Measurements from ENCODE around the gene FXYD2. TPM values are rescaled to one million over a fixed set of nuclear protein-coding genes. Genes with fewer than 3 reads are reported as not detected.

The FXYD2 gene
- total RNA-seq, 1 donor, result 5.7 TPM

DNA sequence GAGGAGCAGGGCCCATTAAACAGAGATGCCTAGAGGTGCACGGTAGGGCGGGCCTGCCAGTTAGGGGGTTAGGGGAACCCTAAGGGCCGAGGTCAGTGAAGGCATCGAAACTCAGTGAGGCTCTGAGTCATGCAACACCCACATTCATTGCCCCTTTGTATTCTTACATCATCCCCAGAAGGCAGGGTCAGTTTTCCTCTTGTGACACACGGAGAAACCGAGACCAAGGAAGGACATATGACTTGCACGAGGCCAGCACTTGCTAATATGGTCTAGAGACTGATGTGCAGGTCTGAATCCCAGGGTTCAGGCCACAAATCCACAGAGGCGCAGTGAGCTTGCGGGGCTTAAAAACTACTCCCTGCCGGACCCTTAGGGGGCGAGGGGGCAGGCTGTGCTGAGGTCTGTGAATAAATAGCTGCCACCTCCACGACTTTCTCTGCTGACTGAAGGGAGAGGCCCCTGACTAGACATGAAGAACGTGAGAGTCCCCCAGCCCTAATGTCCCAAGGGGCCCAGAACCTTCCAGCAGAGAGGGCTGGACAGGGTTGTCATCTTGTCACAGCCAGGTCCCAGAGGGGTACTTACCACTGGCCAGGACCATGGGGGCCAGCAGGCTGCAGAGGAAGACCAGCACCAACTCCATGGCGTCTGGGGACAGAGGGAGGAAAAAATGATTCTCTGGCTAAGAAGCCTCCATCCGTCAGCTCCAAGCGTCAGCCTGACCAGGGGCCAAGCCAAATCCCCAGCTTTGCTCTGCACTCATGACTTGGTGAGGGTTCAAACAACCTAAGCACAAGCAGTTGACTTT, 17.8 kb upstream of the FXYD2 start:
- Histone ChIP-seq H3K4me1 (ENCODE audit: insufficient read depth, low read length) (peaks cover 65% of the 10 kb centered on the region), H3K4me3 (ENCODE audit: low read length) (no peak overlapping the region), H3K9me3 (ENCODE audit: low read depth, low read length) (no peaks in the 10 kb centered on the region), H3K27me3 (ENCODE audit: insufficient read depth, low read length) (no peaks in the 10 kb centered on the region)

DNA sequence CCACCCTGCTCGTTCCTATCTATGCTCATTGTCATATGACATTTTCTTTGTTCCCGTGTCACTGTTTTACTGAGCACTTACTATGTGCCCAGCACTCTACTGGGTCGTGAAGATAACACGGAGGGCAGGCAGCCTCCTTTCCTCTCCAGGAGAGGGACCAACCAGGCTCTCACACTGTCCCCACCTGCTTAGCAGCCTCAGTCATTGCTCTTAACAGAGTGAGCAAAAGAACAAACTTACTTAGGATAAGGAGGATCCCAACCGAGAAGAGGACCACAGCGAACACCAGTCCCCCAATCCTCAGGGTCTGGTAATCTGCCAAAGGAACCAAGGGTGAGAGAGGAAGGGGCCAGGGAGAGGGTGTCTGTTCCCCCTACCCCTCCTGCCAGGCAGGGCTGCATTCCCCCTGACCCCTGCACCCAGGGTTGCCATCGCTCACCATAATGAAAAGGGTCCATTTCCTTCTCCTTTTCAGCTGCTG, 17.0 kb upstream of the FXYD2 start:
- H3K27me3 ChIP-seq (ENCODE audit: insufficient read depth, low read length), result no peaks in the 10 kb centered on the region
- H3K9me3 ChIP-seq (ENCODE audit: low read depth, low read length), result no peaks in the 10 kb centered on the region
- peaks cover 73% of the 10 kb centered on the region for H3K4me1 ChIP-seq (ENCODE audit: insufficient read depth, low read length)
- no peak overlapping the region for H3K4me3 ChIP-seq (ENCODE audit: low read length)

DNA sequence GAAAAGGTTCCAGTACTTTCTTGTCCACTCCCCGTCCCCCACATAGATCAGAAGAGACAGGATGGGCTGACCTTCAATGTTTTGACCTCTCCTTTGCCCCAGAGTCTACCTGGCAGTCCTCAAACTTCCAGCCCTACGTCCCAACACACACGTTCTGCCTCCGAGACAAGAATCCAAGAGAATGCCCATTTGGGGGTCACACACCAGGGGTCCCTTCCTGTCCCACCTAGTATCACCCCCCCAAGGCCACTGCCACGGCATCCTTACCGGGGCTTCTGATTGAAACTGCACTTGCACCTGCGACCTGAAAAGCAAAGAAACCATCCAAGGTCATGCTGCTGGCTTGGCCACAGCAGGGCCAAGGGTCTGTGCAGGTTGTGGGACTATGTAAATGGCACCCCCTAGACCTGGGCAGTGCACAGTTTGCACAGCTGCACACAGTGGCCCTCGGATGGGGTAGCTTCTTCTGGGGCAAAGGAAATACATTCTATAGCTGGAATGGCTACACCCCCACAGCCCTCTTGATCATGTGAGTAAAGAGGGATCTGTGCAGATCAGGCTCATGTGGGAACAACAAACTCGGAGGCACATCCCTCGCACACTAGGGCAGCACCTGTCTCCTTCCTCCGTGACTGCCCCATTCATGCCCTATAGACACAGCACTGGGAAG, 16.5 kb upstream of the FXYD2 start:
- no peaks in the 10 kb centered on the region for H3K9me3 ChIP-seq (ENCODE audit: low read depth, low read length)
- peaks cover 79% of the 10 kb centered on the region for H3K4me1 ChIP-seq (ENCODE audit: insufficient read depth, low read length)
- no peaks in the 10 kb centered on the region for H3K27me3 ChIP-seq (ENCODE audit: insufficient read depth, low read length)
- no peak overlapping the region for H3K4me3 ChIP-seq (ENCODE audit: low read length)

DNA sequence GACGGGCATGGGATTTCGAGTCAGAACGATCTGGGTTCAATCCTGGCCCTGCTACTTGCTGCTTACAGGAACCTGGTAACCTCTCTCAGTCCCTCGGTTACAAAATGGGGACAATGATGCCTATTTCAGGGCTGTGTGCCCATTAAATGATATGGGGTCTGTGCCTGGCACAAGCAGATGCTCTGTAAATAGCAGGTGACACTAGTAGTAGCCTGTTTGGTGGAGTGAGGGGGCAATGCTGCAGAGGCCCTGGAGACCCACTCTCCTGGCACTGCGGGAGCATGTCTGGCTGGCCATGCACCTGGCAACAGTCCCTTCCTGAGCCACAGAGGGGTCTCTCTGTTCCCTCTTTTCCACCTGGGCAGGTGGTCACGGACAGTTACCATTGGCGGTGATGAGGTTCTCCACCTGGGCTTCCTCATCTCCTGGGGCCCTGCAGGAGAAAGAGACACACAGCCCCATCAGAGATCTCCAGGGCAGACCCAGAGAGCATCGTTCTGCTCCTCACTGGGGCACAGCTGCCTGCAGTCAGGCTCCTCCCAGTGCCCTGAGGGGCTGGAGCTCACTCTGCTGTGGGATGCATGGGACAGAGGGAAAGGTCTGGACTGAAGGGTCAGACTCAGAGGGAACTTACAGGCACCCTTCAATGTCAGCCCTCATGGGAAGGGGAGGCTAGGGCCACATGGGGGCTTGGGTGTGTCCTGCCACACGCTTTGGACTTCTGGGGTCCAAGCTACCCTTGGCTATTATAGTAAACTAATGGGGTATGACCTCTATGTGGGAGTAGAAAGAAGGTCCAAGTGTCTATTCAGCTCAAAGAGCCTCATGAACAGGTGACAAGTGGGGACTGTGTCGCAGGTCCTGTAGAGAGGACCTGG, 15.6 kb upstream of the FXYD2 start:
- Histone ChIP-seq H3K4me3 (ENCODE audit: low read length) (no peak overlapping the region), H3K9me3 (ENCODE audit: low read depth, low read length) (no peaks in the 10 kb centered on the region), H3K27me3 (ENCODE audit: insufficient read depth, low read length) (no peaks in the 10 kb centered on the region), H3K4me1 (ENCODE audit: insufficient read depth, low read length) (peaks cover 87% of the 10 kb centered on the region)

DNA sequence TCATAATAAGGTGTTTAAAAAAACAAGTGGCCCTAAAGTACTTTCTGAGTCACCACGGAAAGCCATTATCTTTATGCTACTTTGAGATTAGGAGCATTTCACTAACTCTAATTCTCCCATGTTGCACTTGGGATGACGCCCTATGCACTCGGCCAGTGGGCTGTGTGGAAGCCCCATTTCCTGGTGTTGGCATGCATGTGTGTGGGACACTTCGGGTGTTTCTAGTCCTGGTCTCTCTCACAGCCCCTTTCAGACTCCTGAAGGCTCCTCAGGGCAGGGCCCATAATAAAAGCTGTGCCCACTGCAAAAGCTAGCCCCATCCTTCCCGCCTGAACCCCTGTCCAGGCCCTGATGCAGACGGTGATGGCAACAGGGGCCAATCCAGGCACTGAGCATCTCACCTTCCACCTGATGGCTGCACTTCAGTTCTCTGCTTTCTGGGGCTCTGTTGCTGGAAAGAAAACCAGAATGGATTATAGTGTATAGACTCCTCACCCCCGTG, 14.9 kb upstream of the FXYD2 start:
- Histone ChIP-seq H3K27me3 (ENCODE audit: insufficient read depth, low read length) (no peaks in the 10 kb centered on the region), H3K4me1 (ENCODE audit: insufficient read depth, low read length) (peaks cover 92% of the 10 kb centered on the region), H3K9me3 (ENCODE audit: low read depth, low read length) (no peaks in the 10 kb centered on the region)

DNA sequence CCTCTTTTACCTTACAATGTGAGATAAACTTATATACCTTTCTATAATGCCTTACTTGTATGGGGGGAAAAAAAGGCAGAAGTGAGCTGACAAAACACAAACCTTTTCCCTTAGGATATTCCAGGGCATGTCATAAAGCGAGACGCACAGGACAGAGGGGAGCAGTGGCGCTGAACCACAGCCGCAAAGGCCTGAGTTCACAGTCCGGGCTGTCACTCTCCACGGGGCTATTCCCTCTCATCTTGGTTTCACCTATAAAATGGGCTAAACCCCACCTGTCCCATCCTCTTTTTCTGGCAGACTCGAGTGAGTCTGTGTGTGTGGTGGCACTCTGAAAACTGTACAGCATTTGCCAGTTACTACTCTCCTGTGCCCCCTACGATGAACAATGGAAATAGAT, 14.4 kb upstream of the FXYD2 start:
- no peak overlapping the region for H3K4me3 ChIP-seq (ENCODE audit: low read length)
- H3K4me1 ChIP-seq (ENCODE audit: insufficient read depth, low read length), result peaks cover 89% of the 10 kb centered on the region
- H3K27me3 ChIP-seq (ENCODE audit: insufficient read depth, low read length), result no peaks in the 10 kb centered on the region
- no peaks in the 10 kb centered on the region for H3K9me3 ChIP-seq (ENCODE audit: low read depth, low read length)

More for the DNA sequence above, 14.9 kb upstream of the FXYD2 start:
- H3K4me3 ChIP-seq (ENCODE audit: low read length), result no peak overlapping the region

DNA sequence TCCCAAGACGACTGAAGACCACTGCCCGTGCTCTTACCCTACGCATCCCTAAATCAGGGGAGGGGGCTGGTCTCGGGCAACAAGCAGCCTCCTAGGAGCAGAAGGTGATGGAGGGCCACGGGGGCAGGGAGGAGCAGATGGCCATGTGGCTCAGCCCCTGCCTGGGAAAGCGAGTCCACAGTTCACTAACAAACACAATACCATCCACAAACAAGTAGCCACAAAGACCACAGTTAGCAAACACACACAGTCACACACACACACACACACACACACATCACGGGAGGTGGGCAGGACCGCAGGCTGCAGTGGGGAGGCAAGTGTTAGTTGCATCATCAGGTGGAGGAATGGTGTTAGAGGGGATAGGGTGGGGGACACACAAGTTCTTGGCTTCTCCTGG, 13.2 kb upstream of the FXYD2 start:
- Histone ChIP-seq H3K4me3 (ENCODE audit: low read length) (no peak overlapping the region), H3K4me1 (ENCODE audit: insufficient read depth, low read length) (peaks cover 84% of the 10 kb centered on the region), H3K27me3 (ENCODE audit: insufficient read depth, low read length) (no peaks in the 10 kb centered on the region), H3K9me3 (ENCODE audit: low read depth, low read length) (no peaks in the 10 kb centered on the region)

DNA sequence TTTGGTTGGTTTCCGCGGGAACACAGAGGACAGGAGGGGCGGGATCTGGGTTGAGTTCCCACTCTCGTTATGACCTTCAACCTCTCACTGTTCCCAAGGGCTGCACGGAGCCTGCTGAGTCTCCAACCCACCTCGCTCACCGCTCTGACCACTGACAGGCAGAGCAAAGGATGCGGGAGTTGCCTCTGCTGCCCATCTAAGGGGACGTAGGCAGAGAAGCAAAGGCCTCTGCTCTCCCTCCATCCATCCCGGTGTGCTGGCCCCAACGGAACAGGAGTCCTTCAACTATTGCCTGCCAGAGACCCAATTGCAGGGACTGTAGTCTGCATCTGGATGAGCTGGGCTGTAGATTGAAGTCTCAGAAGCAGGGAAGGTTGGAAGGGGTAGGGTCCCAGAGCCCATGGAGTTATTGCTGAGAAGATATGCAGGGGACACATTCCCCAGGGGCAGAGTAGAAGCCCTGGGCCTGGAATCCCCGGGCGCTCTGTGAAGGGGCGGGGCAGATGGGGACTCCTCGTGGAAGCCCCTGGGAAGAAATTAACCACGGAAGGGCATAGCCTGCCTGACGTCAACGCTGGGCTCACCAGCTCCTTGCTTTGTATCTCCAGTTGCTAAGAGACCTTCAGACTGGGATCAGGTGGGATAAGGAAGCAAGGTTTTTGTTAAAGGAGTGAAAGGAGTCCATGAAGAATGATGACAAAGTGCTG, 12.7 kb upstream of the FXYD2 start:
- no peaks in the 10 kb centered on the region for H3K27me3 ChIP-seq (ENCODE audit: insufficient read depth, low read length)
- no peaks in the 10 kb centered on the region for H3K9me3 ChIP-seq (ENCODE audit: low read depth, low read length)
- peaks cover 78% of the 10 kb centered on the region for H3K4me1 ChIP-seq (ENCODE audit: insufficient read depth, low read length)
- no peak overlapping the region for H3K4me3 ChIP-seq (ENCODE audit: low read length)

DNA sequence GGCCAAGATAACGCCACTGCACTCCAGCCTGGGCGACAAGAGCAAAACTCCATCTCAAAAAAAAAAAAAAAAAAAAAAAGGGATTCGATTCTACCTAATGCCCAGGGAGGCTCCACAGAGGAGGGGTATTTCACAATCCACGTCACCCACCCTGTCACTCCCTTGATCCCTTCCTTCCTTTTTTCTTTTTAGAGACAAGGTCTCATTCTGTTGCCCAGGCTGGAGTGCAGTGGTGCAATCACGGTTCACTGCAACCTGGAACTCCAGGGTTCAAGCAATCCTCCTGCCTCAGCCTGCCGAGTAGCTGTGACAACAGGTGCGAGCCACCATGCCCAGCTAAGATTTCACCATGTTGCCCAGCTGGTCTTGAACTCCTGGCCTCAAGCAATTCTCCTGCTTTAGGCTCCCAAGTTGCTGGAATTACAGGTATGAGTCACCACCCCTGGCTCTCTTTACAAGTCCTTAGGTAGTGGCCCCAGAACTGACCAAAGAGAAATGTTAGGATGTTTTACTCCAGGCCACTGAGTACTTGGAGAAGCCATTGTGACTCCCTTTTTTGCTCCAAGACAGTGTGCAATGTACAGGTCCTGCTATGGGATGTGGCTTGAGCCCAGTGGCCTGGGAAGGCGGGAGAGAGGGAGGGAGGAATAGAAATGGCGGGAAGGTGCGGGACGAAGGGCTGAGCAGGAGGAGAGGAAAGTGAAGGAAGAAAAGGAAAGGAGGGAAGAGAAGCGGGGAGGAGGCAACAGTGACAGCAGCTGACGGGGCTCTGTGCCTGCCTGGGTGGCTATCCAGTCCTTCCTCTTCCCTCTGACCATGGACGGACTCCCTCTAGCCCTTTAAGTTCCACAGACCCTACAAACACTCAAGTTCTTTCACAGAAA, 11.8 kb upstream of the FXYD2 start:
- no peaks in the 10 kb centered on the region for H3K27me3 ChIP-seq (ENCODE audit: insufficient read depth, low read length)
- H3K4me1 ChIP-seq (ENCODE audit: insufficient read depth, low read length), result peaks cover 69% of the 10 kb centered on the region
- no peaks in the 10 kb centered on the region for H3K9me3 ChIP-seq (ENCODE audit: low read depth, low read length)
- H3K4me3 ChIP-seq (ENCODE audit: low read length), result no peak overlapping the region

DNA sequence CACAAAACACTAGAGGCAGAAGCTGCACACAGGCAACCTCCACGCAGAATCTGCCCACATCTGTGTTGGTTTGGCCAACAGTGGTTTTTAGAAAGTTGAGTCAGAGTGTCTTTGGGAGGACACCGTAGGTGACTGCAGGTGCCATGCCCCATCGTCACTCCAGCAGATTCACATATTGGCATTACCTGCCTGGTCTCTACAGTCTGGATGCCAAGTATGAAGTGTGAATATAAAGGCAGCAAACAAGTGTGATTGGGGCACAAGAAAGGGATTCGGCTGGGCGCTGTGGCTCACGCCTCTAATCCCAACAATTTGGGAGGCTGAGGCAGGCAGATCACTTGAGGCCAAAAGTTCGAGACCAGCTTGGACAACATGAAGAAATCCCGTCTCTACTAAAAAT, 11.0 kb upstream of the FXYD2 start:
- Histone ChIP-seq H3K9me3 (ENCODE audit: low read depth, low read length) (no peaks in the 10 kb centered on the region), H3K4me3 (ENCODE audit: low read length) (no peak overlapping the region), H3K27me3 (ENCODE audit: insufficient read depth, low read length) (no peaks in the 10 kb centered on the region), H3K4me1 (ENCODE audit: insufficient read depth, low read length) (peaks cover 69% of the 10 kb centered on the region)

DNA sequence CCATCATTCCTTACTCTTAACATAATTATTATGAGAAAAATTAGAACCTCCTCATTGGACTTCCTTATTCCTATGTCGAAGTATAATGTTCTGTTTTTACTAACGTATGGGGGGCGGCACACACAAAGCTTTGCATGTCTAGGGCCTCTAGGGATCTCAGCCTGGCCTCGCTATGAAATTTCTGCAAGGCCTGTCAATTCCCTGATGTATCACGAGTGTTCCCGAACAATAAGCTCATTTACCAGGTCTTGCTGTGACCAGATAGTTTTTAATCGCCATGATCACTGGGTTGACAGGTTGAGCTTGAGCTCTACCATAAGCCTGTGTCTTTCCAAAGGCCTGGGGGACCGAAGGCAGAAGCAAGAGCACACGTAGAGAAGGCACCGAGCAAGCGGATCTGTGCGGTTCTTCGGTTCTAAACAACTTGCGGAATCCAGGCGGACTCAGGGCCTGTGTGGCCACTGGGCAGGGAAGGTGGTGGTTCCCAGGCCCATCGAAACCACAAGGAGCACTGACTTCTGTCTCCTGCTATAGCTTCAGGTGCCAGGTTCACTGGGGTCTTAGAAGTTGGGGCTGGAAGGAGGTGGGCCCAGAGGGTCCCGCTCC, 10.4 kb upstream of the FXYD2 start:
- H3K27me3 ChIP-seq (ENCODE audit: insufficient read depth, low read length), result no peaks in the 10 kb centered on the region
- no peaks in the 10 kb centered on the region for H3K9me3 ChIP-seq (ENCODE audit: low read depth, low read length)
- no peak overlapping the region for H3K4me3 ChIP-seq (ENCODE audit: low read length)
- H3K4me1 ChIP-seq (ENCODE audit: insufficient read depth, low read length), result peaks cover 70% of the 10 kb centered on the region

DNA sequence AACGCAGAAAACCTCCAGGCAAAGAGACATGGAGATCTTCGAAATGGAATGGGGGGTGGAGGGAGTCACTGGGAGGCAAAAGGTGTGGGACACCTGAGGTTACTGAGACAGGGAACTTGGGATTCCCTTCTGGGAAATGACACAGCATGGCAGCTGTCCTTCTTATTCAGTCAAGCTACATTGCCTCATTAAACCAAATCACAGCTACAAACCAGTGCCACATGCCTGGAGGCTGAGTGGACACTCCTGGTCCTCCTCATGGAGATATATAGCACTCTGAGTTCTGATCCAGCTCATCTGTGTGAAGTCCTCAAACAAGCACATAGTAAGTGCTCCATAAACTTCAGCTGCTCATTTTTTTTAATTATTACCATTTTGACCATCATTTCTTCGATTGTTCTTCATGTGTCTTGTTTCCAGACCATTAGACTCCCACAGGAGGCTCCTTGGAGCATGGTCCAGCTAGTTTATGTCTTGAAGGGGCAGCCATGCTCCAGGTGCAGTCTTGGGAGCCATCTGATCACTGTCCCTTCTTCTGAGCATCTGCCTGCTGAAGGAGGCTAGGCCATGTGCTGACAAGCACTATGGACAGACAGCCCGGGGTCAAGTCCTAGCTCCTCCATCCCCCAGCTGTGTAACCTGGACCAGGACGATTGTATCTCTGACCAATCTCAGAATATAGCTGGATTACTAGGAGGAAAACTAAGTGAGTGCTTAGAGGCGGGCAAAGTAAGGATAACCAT, 9.7 kb upstream of the FXYD2 start:
- peaks cover 68% of the 10 kb centered on the region for H3K4me1 ChIP-seq (ENCODE audit: insufficient read depth, low read length)

DNA sequence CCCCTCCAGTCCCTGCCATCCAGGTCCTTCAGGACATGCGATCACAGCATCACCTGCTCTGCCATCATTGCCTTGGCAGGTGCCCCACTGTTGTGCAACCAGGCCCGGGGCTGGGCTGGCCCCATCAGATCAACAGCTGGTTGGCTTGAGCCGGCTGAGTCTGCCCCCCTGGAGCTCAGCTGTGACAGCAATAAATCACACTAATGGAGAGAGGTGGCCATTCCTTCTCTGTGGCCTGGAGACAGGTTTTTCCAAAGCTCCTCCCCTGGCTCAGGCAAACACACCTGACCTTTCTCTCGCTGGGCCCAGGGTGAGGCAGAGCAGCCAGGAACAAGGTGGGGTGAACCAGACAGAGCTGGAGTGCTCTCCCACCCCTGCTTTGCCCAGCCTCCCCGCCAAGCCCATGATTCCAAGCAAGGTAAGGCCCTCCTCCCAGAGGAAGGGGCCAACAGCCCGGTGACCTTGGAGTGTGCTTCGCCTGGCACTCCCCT, 8.9 kb upstream of the FXYD2 start:
- Histone ChIP-seq H3K27me3 (ENCODE audit: insufficient read depth, low read length) (no peaks in the 10 kb centered on the region), H3K9me3 (ENCODE audit: low read depth, low read length) (no peaks in the 10 kb centered on the region), H3K4me1 (ENCODE audit: insufficient read depth, low read length) (peaks cover 71% of the 10 kb centered on the region), H3K4me3 (ENCODE audit: low read length) (no peak overlapping the region)

More for the DNA sequence above, 9.7 kb upstream of the FXYD2 start:
- no peak overlapping the region for H3K4me3 ChIP-seq (ENCODE audit: low read length)
- H3K9me3 ChIP-seq (ENCODE audit: low read depth, low read length), result no peaks in the 10 kb centered on the region
- H3K27me3 ChIP-seq (ENCODE audit: insufficient read depth, low read length), result no peaks in the 10 kb centered on the region
